Smooth muscle cell (in vitro differentiated cells): ENCODE results near the gene BIVM. TPM values are rescaled to one million over a fixed set of nuclear protein-coding genes. Genes with fewer than 3 reads are reported as not detected.

Experiments used
- DNase-seq: peaks from one replicate; lab custom pipeline; 2025; ENCODE audit not compliant: unreplicated experiment; lab: John Stamatoyannopoulos, UW
- H2AFZ ChIP-seq: fragments of 200-600 bp; sonication (generic); 2 replicates; pipeline ENCODE4 v1.6.0; 2016; ENCODE audit warnings: antibody characterized with exemption, low read depth, mild to moderate bottlenecking
- H3F3A ChIP-seq: fragments of 200-600 bp; sonication (generic); 2 replicates; pipeline ENCODE4 v1.6.0; 2017; ENCODE audit warnings: antibody characterized with exemption, low read depth
- H3K27ac ChIP-seq: fragments of 200-600 bp; sonication (generic); 2 replicates; pipeline ENCODE4 v1.5.1; 2016; ENCODE audit warnings: low read depth, mild to moderate bottlenecking
- H3K27me3 ChIP-seq: fragments of 200-600 bp; sonication (generic); 2 replicates; pipeline ENCODE4 v1.6.1; 2016; ENCODE audit warnings: low read depth, mild to moderate bottlenecking
- H3K36me3 ChIP-seq: fragments of 200-600 bp; sonication (generic); 2 replicates; pipeline ENCODE4 v1.5.1; 2016; ENCODE audit warnings: low read depth
- H3K4me1 ChIP-seq: fragments of 200-600 bp; sonication (generic); 2 replicates; pipeline ENCODE4 v1.5.1; 2016; ENCODE audit warnings: low read depth
- H3K4me2 ChIP-seq: fragments of 200-600 bp; sonication (generic); 2 replicates; pipeline ENCODE4 v1.6.0; 2016; ENCODE audit warnings: mild to moderate bottlenecking
- H3K4me3 ChIP-seq: fragments of 200-600 bp; sonication (generic); 2 replicates; pipeline ENCODE4 v1.5.1; 2016; ENCODE audit warnings: mild to moderate bottlenecking
- H3K79me2 ChIP-seq: fragments of 200-600 bp; sonication (generic); 2 replicates; pipeline ENCODE4 v1.6.0; 2016; ENCODE audit warnings: low read depth, mild to moderate bottlenecking
- H3K9ac ChIP-seq: fragments of 200-600 bp; sonication (generic); 2 replicates; pipeline ENCODE4 v1.6.0; 2016; ENCODE audit warnings: low read depth
- H3K9me3 ChIP-seq: fragments of 200-600 bp; sonication (generic); replicated peaks from 2 replicates; pipeline ENCODE4 v1.5.1; 2016; ENCODE audit warnings: low read depth
- H4K20me1 ChIP-seq: fragments of 200-600 bp; sonication (generic); 2 replicates; pipeline ENCODE4 v1.6.0; 2016; ENCODE audit warnings: low read depth
- WGBS: methylation state at CpG from one replicate; pipeline ENCODE4 v1.1.7; 2016; ENCODE audit warnings: low lambda C conversion rate; 5-methylcytosine and 5-hydroxymethylcytosine counted together
- polyA plus RNA-seq: library from polyadenylated mRNA; unstranded; fragments of >200 nt; fragmentation: Nextera tagmentation; extraction: Ambion mirVana; gene quantifications from 2 replicates; pipeline ENCODE4 v1.2.1, GENCODE V29; 2016
- total RNA-seq: library from RNA; depleted of rRNA; stranded (reverse); fragments of >200 nt; gene quantifications from 2 replicates; pipeline ENCODE4 v1.2.3, GENCODE V29; 2014
- TF ChIP-seq, protein P1 (sequence below): fragments of 200-600 bp; sonication (generic); IDR thresholded peaks from 2 replicates; pipeline ENCODE4 v1.5.1; 2017; ENCODE audit warnings: borderline replicate concordance, mild to moderate bottlenecking, antibody characterized with exemption; ENCODE audit not compliant: insufficient read depth, poor library complexity, severe bottlenecking

BIVM gene
- total and polyA plus RNA-seq, 2 experiments from 2014 or later = 7.7 to 9.1 TPM

DNA sequence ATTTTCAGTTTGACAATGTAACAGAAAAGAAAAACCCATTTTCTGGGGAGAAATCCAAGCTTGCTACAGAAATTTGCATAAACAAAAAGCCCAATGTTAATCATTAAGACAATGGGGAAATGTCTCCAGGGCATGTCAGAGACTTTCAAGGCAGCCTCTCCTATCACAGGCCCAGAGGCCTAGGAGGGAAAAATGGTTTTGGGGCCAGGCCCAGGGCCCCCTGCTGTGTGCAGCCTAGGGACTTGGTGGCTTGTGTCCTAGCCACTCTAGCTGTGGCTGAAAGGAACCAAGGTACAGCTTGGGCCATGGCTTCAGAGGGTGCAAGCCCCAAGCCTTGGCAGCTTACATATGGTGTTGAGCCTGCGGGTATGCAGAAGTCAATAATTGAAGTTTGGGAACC lies 17.3 kb upstream of the BIVM start:
- Histone ChIP-seq H3K9ac (no peak overlapping the region), H2AFZ (no peak overlapping the region), H3K27ac (no peak overlapping the region), H3K4me1 (no peaks in the 10 kb centered on the region), H3K27me3 (no peaks in the 10 kb centered on the region), H3K4me2 (no peak overlapping the region), H4K20me1 (no peaks in the 10 kb centered on the region), H3K36me3 (no peaks in the 10 kb centered on the region), H3K79me2 (no peaks in the 10 kb centered on the region), H3K9me3 (no peaks in the 10 kb centered on the region), H3K4me3 (no peak overlapping the region), H3F3A (no peaks in the 10 kb centered on the region)
- WGBS = 100% methylated on average over 1 of the region's 1 CpG
- DNase-seq = no peak
- TF ChIP-seq, protein P1, sequence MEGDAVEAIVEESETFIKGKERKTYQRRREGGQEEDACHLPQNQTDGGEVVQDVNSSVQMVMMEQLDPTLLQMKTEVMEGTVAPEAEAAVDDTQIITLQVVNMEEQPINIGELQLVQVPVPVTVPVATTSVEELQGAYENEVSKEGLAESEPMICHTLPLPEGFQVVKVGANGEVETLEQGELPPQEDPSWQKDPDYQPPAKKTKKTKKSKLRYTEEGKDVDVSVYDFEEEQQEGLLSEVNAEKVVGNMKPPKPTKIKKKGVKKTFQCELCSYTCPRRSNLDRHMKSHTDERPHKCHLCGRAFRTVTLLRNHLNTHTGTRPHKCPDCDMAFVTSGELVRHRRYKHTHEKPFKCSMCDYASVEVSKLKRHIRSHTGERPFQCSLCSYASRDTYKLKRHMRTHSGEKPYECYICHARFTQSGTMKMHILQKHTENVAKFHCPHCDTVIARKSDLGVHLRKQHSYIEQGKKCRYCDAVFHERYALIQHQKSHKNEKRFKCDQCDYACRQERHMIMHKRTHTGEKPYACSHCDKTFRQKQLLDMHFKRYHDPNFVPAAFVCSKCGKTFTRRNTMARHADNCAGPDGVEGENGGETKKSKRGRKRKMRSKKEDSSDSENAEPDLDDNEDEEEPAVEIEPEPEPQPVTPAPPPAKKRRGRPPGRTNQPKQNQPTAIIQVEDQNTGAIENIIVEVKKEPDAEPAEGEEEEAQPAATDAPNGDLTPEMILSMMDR = no peak

DNA sequence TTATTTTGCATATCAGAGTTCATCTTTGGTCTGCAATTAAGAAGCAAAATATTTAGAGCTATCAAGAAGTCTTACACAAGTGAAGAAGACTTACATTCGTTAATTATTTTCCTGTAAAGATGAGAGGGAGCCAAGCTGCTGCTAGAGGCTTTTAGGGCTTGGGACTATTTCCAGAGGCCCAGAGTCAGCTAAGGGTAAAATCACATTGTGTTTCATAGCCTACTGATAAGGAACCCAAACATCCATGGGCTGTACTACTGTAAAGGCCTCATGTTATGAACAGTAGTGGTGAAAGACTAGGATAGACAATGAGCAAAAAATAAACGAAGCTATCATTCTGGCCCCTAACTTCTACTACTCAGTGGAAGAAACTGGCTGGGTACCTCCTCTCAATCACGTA lies 14.4 kb upstream of the BIVM start:
- TF ChIP-seq, protein P1 = no peak
- Histone ChIP-seq H3K27ac (no peak overlapping the region), H3K36me3 (no peaks in the 10 kb centered on the region)

DNA sequence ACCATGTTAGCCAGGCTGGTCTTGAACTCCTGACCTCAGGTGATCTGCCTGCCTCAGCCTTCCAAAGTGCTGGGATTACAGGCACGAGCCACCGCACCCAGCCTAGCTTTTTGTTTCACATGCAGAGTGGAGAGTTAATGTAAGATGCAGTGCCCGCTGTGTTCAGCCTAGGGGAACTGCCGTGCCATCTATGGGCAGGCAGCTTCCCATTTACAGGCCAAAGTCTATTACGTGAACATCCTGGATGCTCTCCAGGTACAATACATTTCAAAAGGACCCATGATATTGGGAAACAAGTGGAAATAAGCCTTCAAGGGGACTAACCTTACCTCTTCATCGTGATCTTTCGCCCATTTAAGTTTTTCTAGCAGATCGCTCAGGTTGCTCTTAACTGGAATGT lies 10.2 kb upstream of the BIVM start:
- Histone ChIP-seq H2AFZ (no peak overlapping the region), H3F3A (no peaks in the 10 kb centered on the region), H3K9ac (no peak overlapping the region), H3K4me3 (no peak overlapping the region), H3K36me3 (peaks cover 14% of the 10 kb centered on the region), H3K27me3 (no peaks in the 10 kb centered on the region), H3K27ac (no peak overlapping the region), H4K20me1 (no peaks in the 10 kb centered on the region), H3K4me1 (no peaks in the 10 kb centered on the region), H3K9me3 (no peaks in the 10 kb centered on the region), H3K79me2 (no peaks in the 10 kb centered on the region), H3K4me2 (no peak overlapping the region)
- TF ChIP-seq, protein P1 = no peak
- 98% methylated on average over 8 of the region's 8 CpGs for WGBS
- DNase-seq = no peak

More for the DNA sequence above, 14.4 kb upstream of the BIVM start:
- Histone ChIP-seq H3K4me3 (no peak overlapping the region), H3K9ac (no peak overlapping the region), H3K9me3 (no peaks in the 10 kb centered on the region), H3K27me3 (no peaks in the 10 kb centered on the region), H4K20me1 (no peaks in the 10 kb centered on the region), H3K79me2 (no peaks in the 10 kb centered on the region), H3K4me1 (no peaks in the 10 kb centered on the region), H2AFZ (no peak overlapping the region), H3K4me2 (no peak overlapping the region), H3F3A (no peaks in the 10 kb centered on the region)
- 90% methylated on average over 3 of the region's 3 CpGs for WGBS
- no peak for DNase-seq

DNA sequence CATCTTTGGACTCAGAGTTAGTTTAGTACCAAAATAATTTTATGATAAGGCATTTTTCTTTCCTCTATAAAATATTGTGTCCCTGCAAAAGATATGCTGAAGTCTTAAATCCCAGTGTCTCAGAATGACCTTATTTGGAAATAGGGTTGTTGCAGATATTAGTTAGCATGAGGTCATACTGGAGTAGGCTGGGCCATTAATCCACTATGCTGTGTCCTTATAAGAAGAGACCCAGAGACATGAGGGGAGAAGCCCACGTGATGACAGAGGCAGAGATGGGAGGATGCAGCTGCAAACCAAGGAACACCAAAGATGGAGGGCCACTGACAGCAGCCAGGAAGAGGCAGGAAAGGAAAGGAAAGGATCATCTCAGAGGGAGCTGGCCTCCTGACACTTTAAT lies 6.5 kb upstream of the BIVM start:
- WGBS = 53% methylated on average over 1 of the region's 1 CpG
- peaks cover 14% of the 10 kb centered on the region for H3K36me3 ChIP-seq
- H3K4me1 ChIP-seq = no peaks in the 10 kb centered on the region
- H3K4me2 ChIP-seq = no peak overlapping the region
- no peaks in the 10 kb centered on the region for H3K79me2 ChIP-seq
- no peak overlapping the region for H2AFZ ChIP-seq
- no peaks in the 10 kb centered on the region for H3K9me3 ChIP-seq
- no peak overlapping the region for H3K27ac ChIP-seq
- no peak for DNase-seq
- H3F3A ChIP-seq = no peaks in the 10 kb centered on the region
- H4K20me1 ChIP-seq = no peaks in the 10 kb centered on the region
- no peak overlapping the region for H3K4me3 ChIP-seq
- H3K9ac ChIP-seq = no peak overlapping the region
- no peaks in the 10 kb centered on the region for H3K27me3 ChIP-seq
- TF ChIP-seq, protein P1 = no peak
